ENCODE measurements around the gene FRAS1.

GRCh38 chr4:78414116-78414515 lies 357.0 kb downstream of the FRAS1 start:
- TF ChIP-seq FOXK2 (IDR thresholded peaks at IDR 0.05) (no peak), HDGF (IDR thresholded peaks at IDR 0.05; ENCODE audit: borderline replicate concordance) (no peak), CTBP1 (IDR thresholded peaks at IDR 0.05; ENCODE audit: borderline replicate concordance) (no peak)

All from HEK293T (cell line).